Measurements from ENCODE around the gene YES1.

DNA sequence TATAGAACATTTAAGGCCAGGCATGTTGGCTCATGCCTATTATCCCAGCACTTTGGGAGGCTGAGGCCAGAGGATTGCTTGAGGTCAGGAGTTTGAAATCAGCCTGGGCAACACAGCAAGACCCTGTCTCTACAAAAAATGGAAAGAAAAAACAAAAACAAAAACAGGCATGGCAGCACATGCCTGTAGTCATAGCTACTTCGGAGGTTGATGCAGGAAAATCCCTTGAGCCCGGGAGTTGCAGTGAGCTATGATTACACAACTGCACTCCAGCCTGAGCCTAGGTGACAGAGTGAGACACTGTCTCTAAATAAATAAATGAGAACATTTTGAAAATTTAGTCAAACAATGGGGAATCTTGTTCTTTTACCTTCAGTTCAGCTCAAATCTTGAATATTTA, 12.1 kb upstream of the YES1 start:
- no peak for TF ChIP-seq EZH2 (IDR thresholded peaks at IDR 0.05; ENCODE audit: borderline replicate concordance, low read length)
- TF ChIP-seq, protein P1, sequence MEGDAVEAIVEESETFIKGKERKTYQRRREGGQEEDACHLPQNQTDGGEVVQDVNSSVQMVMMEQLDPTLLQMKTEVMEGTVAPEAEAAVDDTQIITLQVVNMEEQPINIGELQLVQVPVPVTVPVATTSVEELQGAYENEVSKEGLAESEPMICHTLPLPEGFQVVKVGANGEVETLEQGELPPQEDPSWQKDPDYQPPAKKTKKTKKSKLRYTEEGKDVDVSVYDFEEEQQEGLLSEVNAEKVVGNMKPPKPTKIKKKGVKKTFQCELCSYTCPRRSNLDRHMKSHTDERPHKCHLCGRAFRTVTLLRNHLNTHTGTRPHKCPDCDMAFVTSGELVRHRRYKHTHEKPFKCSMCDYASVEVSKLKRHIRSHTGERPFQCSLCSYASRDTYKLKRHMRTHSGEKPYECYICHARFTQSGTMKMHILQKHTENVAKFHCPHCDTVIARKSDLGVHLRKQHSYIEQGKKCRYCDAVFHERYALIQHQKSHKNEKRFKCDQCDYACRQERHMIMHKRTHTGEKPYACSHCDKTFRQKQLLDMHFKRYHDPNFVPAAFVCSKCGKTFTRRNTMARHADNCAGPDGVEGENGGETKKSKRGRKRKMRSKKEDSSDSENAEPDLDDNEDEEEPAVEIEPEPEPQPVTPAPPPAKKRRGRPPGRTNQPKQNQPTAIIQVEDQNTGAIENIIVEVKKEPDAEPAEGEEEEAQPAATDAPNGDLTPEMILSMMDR (IDR thresholded peaks at IDR 0.05; ENCODE audit: low read length), result no peak
